Prostate gland (tissue), 2 donors: ENCODE results near the gene SLC7A4. TPM values are rescaled to one million over a fixed set of nuclear protein-coding genes. Genes with fewer than 3 reads are reported as not detected.
A peak's percentile ranks its signal among the peaks of the same experiment; 100 is the strongest.

ENCODE experiments used
- DNase-seq: peaks from one replicate; pipeline ENCODE4 v3.0.0-alpha.2; 2019; ENCODE audit warnings: low spot score
- H3K27ac ChIP-seq, 2 donors: fragments of 200-600 bp; sonication (generic); 2 replicates each; pipeline ENCODE4 v1.5.1; 2017 to 2019
- H3K27me3 ChIP-seq: fragments of 200-600 bp; sonication (generic); replicated peaks from 2 replicates; pipeline ENCODE4 v1.5.1; 2019; ENCODE audit not compliant: insufficient read depth
- H3K36me3 ChIP-seq, 2 donors: fragments of 200-600 bp; sonication (generic); 1 replicate in 1 of 2; 2 replicates in 1 of 2; pipeline versions ENCODE4 v1.5.1 to v1.8.1; 2017 to 2019
- H3K4me1 ChIP-seq: fragments of 200-600 bp; sonication (generic); replicated peaks from 2 replicates; pipeline ENCODE4 v1.5.1; 2019
- H3K4me3 ChIP-seq, 2 donors: fragments of 200-600 bp; sonication (generic); 2 replicates each; pipeline ENCODE4 v1.5.1; 2017 to 2019
- H3K9me3 ChIP-seq: fragments of 200-600 bp; sonication (generic); 2 replicates; pipeline ENCODE4 v1.5.1; 2017
- POLR2A ChIP-seq: fragments of 450-650 bp; IDR thresholded peaks from one replicate; pipeline ENCODE4 v1.6.1; 2016; ENCODE audit warnings: antibody characterized with exemption, mild to moderate bottlenecking
- POLR2AphosphoS5 ChIP-seq: sonication (generic); formaldehyde crosslinking; IDR thresholded peaks from one replicate; pipeline ENCODE4 v1.6.1; 2017; ENCODE audit warnings: antibody characterized with exemption
- WGBS: methylation state at CpG from one replicate; pipeline ENCODE4 v1.1.5; 2018; 5-methylcytosine and 5-hydroxymethylcytosine counted together
- intact Hi-C: fragments of 100-400 bp; cut with DNase I; formaldehyde crosslinking; loops from one replicate; pipeline ENCODE4 v1.14.2; 2022
- total RNA-seq, 2 donors: library from RNA; depleted of rRNA; stranded (reverse); fragments of >200 nt; gene quantifications; one replicate each; pipeline ENCODE4 v1.1.0, GENCODE V29; 2016
- TF ChIP-seq, protein P1 (sequence below), 4 experiments: fragments of 200-600 bp in 2 of 4; fragments of 450-650 bp in 2 of 4; sonication (generic) in 2 of 4; IDR thresholded peaks; 1 replicate in 3 of 4; 2 replicates in 1 of 4; pipeline ENCODE4 v1.5.1; 2016 to 2019; ENCODE audit warnings: antibody characterized with exemption in 4 of 4, mild to moderate bottlenecking in 2 of 4, moderate library complexity in 2 of 4

The SLC7A4 gene
- total RNA-seq, 2 donors from 2014 or later = 13.0 to 53.9 TPM

DNA sequence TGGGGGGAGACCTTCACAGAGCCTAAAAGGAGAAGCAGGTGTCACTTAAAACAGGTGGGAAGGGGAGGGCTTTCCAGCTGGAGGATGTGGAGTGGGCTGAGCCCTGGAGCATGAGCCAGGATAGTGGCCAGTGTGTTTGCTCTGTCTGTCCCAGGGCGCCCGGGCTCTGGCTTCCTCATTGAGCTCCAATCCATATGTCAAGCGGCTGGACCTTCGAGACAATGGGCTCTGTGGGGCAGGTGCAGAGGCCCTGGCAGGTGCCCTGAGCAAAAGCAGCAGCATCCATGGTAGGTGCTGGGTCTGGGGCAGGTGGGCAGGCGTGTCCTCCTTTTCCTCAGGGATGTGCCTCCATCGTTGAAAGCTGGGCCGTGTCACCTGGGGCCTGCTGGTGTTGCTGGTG is 15.4 kb upstream of the SLC7A4 start:
- WGBS = 80% methylated on average over 7 of the region's 7 CpGs
- Histone ChIP-seq H3K9me3 (no peaks in the 10 kb centered on the region), H3K4me1 (no peaks in the 10 kb centered on the region), H3K36me3 (no peaks in the 10 kb centered on the region), H3K27me3 (no peaks in the 10 kb centered on the region), H3K27ac (no peak overlapping the region), H3K4me3 (no peak overlapping the region)
- TF ChIP-seq, protein P1, sequence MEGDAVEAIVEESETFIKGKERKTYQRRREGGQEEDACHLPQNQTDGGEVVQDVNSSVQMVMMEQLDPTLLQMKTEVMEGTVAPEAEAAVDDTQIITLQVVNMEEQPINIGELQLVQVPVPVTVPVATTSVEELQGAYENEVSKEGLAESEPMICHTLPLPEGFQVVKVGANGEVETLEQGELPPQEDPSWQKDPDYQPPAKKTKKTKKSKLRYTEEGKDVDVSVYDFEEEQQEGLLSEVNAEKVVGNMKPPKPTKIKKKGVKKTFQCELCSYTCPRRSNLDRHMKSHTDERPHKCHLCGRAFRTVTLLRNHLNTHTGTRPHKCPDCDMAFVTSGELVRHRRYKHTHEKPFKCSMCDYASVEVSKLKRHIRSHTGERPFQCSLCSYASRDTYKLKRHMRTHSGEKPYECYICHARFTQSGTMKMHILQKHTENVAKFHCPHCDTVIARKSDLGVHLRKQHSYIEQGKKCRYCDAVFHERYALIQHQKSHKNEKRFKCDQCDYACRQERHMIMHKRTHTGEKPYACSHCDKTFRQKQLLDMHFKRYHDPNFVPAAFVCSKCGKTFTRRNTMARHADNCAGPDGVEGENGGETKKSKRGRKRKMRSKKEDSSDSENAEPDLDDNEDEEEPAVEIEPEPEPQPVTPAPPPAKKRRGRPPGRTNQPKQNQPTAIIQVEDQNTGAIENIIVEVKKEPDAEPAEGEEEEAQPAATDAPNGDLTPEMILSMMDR (IDR thresholded peaks at IDR 0.05) = no peak
- TF ChIP-seq POLR2A = no peak
- no peak for TF ChIP-seq POLR2AphosphoS5
- no peak for DNase-seq
- intact Hi-C loops = no loop called here

DNA sequence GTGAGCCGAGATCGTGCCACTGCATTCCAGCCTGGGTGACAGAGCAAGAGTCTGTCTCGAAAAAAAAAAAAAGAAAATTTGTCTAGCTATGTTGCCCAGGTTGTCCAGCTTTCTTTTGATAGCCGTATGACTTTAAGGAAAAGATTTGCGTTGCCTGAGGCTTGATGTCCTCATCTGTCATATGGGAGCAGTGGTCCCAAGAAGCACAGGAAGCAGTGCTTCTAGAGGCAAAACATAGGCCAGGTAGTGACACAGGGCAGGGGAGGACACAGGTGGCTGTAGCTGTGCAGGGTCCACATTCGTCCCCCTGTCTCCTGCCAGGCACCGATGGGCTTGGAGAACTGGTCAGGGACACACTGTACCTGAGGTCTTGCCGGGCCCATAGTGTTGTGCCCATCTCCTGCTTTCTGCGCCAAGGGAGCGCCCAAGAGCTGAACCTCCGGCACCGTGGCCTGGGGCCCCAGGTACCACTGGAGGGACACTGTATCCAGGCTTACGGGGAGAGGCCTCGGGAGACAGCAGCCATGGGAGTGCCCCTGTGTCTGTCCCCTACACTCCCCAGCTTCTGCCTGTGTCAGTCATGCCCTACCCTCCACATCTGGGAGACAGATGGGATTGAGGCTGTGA is 14.8 kb upstream of the SLC7A4 start:
- no peaks in the 10 kb centered on the region for H3K27me3 ChIP-seq
- H3K4me3 ChIP-seq = no peak overlapping the region
- DNase-seq = no peak
- 92% methylated on average over 14 of the region's 14 CpGs for WGBS
- H3K4me1 ChIP-seq = no peaks in the 10 kb centered on the region
- intact Hi-C loops = no loop called here
- TF ChIP-seq POLR2A (no peak), POLR2AphosphoS5 (no peak)
- TF ChIP-seq, protein P1 (IDR thresholded peaks at IDR 0.05) = no peak
- no peak overlapping the region for H3K27ac ChIP-seq
- H3K9me3 ChIP-seq = no peaks in the 10 kb centered on the region
- H3K36me3 ChIP-seq = no peaks in the 10 kb centered on the region

GRCh38 chr22:21045585-21046294 is 13.4 kb upstream of the SLC7A4 start, which contains the start of gene LRRC74B:
Gene LRRC74B, plus strand, starts transcription at chr22:21045946. Its CDS starts 41 bp downstream, at chr22:21045987.
- H3K27me3 ChIP-seq = no peaks in the 10 kb centered on the region
- H3K36me3 ChIP-seq = no peaks in the 10 kb centered on the region
- intact Hi-C loops = no loop called here
- H3K4me1 ChIP-seq = no peaks in the 10 kb centered on the region
- no peak within 1 kb of the TSS for H3K27ac ChIP-seq
- peak; percentile 44 for TF ChIP-seq POLR2AphosphoS5
- TF ChIP-seq, protein P1 (IDR thresholded peaks at IDR 0.05) = no peak
- peak; percentile 80 for DNase-seq
- no peaks in the 10 kb centered on the region for H3K9me3 ChIP-seq
- peak within 1 kb of the TSS; percentile 21 to 24 for H3K4me3 ChIP-seq
- WGBS = 6% methylated on average over 45 of the region's 47 CpGs

DNA sequence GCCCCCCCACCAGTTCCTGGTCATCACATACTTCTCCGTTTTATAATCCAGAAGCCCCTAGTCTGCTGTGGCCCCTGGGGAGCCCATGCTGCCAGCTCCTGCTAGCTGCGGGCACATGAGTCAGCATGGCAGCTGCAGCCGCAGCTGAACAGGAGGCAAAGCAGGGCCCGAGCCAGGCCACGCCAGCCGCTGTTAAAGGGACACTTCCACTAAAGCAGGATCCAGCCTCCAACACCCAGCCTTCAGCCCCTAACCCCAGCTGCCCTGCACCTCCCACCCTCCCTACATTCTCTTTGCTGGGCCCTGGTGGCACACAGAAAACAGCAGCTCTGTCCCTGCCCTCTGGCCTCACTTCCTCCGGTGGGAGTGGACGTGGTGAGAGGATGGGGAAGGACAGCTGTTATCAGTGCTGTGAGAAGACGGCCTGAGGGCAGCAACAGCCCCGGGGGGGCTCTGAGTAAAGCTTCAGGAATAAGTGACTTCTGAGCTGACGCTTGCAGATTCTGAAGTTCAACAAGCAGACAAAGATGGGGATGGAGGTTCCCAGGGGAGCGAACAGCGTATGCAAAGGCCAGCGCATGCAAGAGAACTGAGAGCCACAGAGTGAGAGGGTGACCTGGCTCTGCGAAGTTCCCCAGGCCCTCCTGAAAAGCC is 12.7 kb upstream of the SLC7A4 start:
- Histone ChIP-seq H3K4me3 (peak overlapping the region; percentile 21 to 24), H3K4me1 (no peaks in the 10 kb centered on the region), H3K36me3 (no peaks in the 10 kb centered on the region), H3K27me3 (no peaks in the 10 kb centered on the region), H3K9me3 (no peaks in the 10 kb centered on the region), H3K27ac (no peak overlapping the region)
- TF ChIP-seq POLR2AphosphoS5 = no peak
- no peak for DNase-seq
- 29% methylated on average over 15 of the region's 15 CpGs for WGBS
- intact Hi-C loops = no loop called here

- no peaks in the 10 kb centered on the region for H3K27me3 ChIP-seq
- intact Hi-C loops = no loop called here
- H3K4me3 ChIP-seq = peak overlapping the region in 1 of 2 donors; percentile 24
- no peaks in the 10 kb centered on the region for H3K4me1 ChIP-seq
- H3K27ac ChIP-seq = no peak overlapping the region
- WGBS = 88% methylated on average over 15 of the region's 15 CpGs
- no peaks in the 10 kb centered on the region for H3K9me3 ChIP-seq
- no peak for TF ChIP-seq POLR2AphosphoS5
- TF ChIP-seq POLR2A = no peak
- TF ChIP-seq, protein P1 (IDR thresholded peaks at IDR 0.05) = no peak
- H3K36me3 ChIP-seq = no peaks in the 10 kb centered on the region
- no peak for DNase-seq
These were observed 11.6 kb upstream of the SLC7A4 start for GRCh38 chr22:21043860-21044535.
